Embryonic facial prominence (tissue), 1 donor: ENCODE data around the gene MCF2.
"Not testable (repeated sequence)": the region's sequence is repeated elsewhere in the genome, so short reads cannot be mapped to it uniquely, and the experiment has no call there.

Source experiments
- DNase-seq: peaks from one replicate; pipeline ENCODE4 v3.0.0-alpha.2; 2016; ENCODE audit errors: extremely low spot score

MCF2 gene

GRCh38 chrX:139708067-139708466 is at the start of gene MCF2:
Gene MCF2 (minus strand): TSS chrX:139708167. CDS start chrX:139651744, 56,423 bp downstream.
- no peak for DNase-seq

- DNase-seq: no peak
These were observed 43.1 kb upstream of the MCF2 start for GRCh38 chrX:139751053-139751452.

- DNase-seq: no peak
These were observed 42.4 kb upstream of the MCF2 start for GRCh38 chrX:139750390-139750789.

GRCh38 chrX:139739138-139739537 is 31.2 kb upstream of the MCF2 start:
- no peak for DNase-seq

- no peak for DNase-seq
These were observed 30.6 kb upstream of the MCF2 start for GRCh38 chrX:139738581-139738980.

- no peak for DNase-seq
These were observed 28.2 kb upstream of the MCF2 start for GRCh38 chrX:139736151-139736550.

DNA sequence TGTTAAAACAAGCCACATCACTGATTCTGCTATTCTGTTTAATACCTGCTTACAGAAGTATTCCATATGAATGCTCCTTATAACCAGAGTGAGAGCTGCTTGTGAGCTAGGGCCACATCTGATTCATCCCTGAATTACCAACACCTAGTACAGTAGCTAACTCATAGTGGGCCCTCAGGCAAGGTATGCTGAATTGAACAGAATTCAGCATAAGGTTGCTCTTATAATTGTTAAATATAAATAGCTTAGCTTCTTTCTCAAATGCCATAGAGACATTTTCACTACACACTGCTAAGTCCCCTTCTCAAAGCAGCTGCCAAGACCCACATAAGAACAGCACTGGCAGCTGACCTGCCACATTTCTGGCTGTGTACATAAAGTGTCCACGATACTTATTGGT is 27.0 kb upstream of the MCF2 start:
- no peak for DNase-seq

DNA sequence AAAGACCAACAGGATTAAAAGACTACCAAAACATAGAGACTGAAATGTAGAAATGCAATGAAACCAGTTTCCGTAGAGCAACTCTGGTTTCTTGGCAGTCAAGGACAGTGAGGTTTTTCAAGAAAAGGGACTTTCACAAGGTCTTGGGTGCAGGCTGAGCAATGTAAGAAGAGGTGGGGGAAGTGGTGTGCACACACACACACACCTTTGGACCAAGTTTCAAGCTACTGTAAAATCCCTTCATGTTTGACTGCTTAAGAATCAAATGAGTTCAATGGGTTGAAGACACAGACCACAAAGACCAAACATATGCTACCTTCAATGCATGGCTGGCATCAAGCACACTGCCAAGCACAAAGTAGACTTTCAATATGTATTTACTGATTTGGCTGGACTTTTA is 17.8 kb upstream of the MCF2 start:
- no peak for DNase-seq

DNA sequence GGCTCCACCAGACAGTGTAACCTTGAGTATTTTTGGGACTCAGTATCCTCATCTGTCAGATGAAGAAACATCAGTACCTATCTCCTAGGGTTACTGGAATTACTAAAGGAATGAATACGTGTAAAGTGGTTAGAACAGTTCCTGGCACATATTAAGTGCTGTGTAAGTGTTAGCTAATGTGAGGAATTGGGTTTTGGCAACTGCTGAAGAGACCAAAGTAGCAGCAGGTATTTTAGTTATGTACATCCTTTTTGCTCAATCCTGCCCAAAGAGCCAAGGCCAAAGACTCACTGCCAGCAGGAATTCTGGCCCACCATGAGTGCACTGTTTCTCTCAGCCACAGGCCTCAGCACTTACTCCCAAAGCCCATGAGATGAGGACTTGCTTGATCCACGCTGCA is 16.7 kb upstream of the MCF2 start:
- DNase-seq: no peak

DNA sequence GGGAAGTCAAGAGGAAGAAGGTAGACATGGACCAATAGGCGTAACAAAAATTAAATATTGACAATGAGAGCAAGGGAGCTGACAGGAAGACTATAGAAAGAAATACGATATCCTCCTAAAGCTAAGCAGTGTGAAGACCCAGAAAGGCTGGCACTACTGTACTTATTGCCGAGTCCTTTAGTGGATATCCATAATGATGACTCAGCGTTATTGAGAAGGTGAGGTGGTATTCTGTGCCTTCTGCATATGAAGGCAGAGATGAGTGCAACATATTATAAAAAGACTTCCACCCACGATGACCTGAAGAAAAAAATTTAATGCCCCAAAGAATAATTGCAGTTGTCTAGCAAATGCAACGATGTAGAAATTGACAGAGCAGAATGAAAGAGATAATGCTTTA is 13.0 kb upstream of the MCF2 start:
- DNase-seq: no peak

DNA sequence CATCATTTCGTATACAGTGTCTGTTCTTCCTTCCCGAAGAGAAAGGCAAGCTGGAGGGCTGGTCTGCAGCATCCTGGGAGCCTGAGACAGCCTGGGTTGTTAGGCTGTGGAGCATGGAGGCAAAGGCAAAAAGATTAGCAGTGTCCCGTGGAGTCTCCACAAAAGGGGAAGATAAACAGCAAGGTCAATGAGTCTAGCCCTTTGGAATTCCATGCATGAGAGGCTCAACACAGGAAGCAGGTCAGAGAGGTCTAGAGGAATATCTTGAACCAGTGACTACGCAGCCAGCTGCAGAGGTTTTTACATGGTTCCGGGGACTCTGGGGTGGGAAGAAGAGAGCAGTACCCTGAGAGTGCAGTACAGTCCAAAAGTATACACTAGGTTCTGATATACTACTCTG is 12.2 kb upstream of the MCF2 start:
- DNase-seq: no peak

DNA sequence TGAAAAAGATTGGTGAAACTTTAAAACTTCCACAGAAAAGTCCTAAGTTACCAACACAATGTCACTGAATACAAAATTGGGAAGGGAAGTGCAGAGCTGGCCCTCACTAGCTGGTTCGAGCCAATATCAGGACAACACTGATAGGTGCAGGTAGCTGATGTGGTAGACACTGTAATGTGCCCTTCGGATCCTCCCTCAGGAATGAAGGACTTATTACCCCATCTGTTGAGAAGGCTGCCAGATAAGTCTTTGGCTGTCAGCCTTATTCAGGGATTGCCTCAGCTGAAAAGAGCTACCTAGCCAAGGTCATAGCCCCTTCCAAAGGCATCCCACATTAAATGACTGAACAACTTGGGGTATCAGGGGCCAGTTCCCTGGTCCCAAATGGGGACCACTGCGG is 5.3 kb downstream of the MCF2 start:
- no peak for DNase-seq

GRCh38 chrX:139692908-139693307 is 15.1 kb downstream of the MCF2 start:
- no peak for DNase-seq

DNA sequence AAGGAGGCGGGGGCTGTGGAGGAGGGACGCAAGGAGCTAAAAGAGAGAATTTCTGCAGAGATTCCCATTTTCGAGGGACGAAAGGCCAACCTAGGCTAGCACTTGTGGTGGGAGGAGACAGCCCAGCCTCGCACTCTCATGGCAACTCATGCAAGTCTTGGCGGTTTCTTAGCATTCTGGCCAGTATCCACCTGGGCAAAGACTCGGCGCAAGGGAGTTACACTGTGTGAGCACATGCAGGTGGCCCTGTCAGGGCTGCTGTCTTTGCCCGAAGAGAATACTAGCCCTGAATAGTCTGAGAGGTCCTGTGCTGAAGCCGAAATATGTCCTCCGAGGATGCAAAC is 15.5 kb downstream of the MCF2 start:
- DNase-seq: no peak

GRCh38 chrX:139691843-139692505 is 16.0 kb downstream of the MCF2 start:
- no peak for DNase-seq

GRCh38 chrX:139691493-139691842 is 16.5 kb downstream of the MCF2 start:
- DNase-seq: no peak

DNA sequence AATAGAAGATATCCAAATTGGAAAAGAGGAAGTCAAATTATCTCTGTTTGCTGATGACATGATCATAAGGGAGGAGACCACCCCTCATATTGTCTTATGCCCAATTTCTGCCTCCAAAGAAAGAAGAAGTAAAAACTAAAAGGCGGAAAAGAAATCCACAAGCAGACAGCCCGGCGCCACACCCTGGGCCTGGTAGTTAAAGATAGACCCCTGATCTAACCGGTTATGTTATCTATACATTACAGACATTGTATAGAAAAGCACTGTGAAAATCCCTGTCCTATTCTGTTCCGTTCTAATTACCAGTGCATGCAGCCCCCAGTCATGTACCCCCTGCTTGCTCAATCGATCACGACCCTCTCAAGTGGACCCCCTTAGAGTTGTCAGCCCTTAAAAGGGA is 22.8 kb downstream of the MCF2 start:
- not testable (repeated sequence) for DNase-seq

- DNase-seq: no peak
These were observed 27.6 kb downstream of the MCF2 start for GRCh38 chrX:139680356-139680755.

- DNase-seq: no peak
These were observed 60.4 kb downstream of the MCF2 start for GRCh38 chrX:139647597-139647996.

DNA sequence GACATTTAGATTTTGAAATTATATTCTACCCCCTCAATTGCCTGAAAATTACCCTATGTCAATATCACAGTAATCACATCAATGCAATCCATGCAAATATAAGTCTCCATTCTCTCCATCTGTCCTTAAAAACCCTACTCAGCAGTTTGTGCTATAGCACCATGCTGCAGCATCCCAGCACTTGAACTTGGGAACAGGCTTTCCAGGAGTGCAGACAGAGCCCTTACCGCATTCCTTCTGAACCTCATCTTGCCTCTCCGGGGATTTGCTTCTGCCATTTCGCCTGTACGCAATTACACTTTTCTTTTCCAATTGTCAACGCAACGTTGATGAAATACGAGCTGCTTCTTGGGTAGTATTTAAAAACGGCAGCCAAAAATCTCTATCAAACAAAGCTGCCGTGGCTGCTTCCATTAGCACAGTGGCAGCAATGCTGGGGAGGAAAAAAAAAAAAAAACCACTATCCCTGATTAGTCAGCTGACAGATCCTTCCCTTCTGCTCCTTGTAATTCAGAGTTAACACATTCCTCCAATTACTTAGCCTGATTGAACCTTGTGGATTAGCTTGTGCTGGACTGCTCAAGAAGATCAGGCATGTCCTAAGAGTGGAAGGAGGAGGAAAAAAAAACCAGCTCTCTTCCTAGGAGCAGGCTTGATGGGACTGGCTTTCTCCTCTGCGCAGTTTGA is 65.6 kb downstream of the MCF2 start:
- DNase-seq: no peak

- DNase-seq: no peak
These were observed 67.7 kb downstream of the MCF2 start for GRCh38 chrX:139640259-139640658.

GRCh38 chrX:139639253-139639652 is 68.7 kb downstream of the MCF2 start:
- DNase-seq: no peak

DNA sequence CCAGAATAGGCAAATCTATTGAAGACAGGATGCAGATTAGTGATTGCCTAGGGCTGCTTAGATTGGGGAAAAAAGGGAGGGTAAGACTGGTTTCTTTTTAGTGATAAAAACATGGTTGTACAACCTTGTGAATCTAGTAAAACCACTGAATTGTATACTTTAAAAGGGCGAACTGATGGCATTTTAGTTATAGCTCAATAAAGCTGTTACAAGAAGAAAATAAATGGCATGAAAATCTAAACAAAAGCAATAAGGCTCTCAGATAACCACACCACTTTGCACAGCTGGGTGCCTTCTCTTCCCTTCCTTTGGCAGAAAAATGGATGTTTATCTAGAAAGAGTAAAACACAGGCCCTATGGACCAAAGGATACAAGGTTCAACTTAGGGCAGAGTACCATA is 107.9 kb downstream of the MCF2 start:
- no peak for DNase-seq

DNA sequence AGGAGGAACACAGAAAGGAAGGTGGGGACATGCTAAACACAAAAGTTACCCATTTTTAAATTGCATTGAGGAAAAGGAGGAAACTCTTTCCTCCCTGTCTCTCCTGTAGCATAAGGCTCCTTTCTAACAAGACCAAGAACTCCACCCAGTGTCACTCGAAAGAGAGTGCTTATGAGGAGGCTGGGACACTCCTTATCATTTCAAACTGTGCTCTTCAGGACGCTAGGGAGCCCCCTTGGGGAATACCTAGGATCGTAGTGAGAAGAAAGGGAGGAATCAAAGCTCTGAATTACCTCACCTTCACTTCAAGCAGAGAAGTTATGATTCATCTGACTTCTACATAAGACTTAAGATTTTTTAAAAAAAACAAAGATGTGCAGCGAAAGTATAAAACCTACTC is 111.9 kb downstream of the MCF2 start:
- no peak for DNase-seq
